Neutrophil (primary cell): ENCODE results near the gene ATL2.

Experiments
- H3K27ac ChIP-seq: fragments of 200-600 bp; sonication (generic); 2 replicates; pipeline ENCODE4 v1.5.1; 2016; ENCODE audit warnings: mild to moderate bottlenecking, moderate library complexity
- H3K27me3 ChIP-seq: fragments of 200-600 bp; sonication (generic); 2 replicates; pipeline ENCODE4 v1.6.0; 2016; ENCODE audit warnings: mild to moderate bottlenecking
- H3K36me3 ChIP-seq: fragments of 200-600 bp; sonication (generic); 2 replicates; pipeline ENCODE4 v1.5.1; 2017
- H3K4me1 ChIP-seq, 2 experiments: fragments of 200-600 bp in 1 of 2; sonication (generic) in 1 of 2; 1 replicate in 1 of 2; 2 replicates in 1 of 2; pipeline versions ENCODE4 v1.5.1 to v1.6.1; 2013 to 2016; ENCODE audit warnings: low read depth in 1 of 2, low read length in 1 of 2, mild to moderate bottlenecking in 1 of 2, moderate library complexity in 1 of 2; ENCODE audit not compliant: control insufficient read depth in 1 of 2, insufficient read depth in 1 of 2
- H3K4me3 ChIP-seq, 2 experiments: fragments of 200-600 bp in 1 of 2; sonication (generic) in 1 of 2; 1 replicate in 1 of 2; 2 replicates in 1 of 2; pipeline ENCODE4 v1.5.1; 2013 to 2016; ENCODE audit warnings: low read depth in 1 of 2, low read length in 1 of 2, mild to moderate bottlenecking in 1 of 2, moderate library complexity in 1 of 2
- H3K9me3 ChIP-seq: fragments of 200-600 bp; sonication (generic); 2 replicates; pipeline ENCODE4 v1.5.1; 2016
- TF ChIP-seq, protein P1 (sequence below): fragments of 200-600 bp; sonication (generic); IDR thresholded peaks from 2 replicates; pipeline ENCODE4 v1.5.1; 2016; ENCODE audit warnings: antibody characterized with exemption

ATL2 gene

DNA sequence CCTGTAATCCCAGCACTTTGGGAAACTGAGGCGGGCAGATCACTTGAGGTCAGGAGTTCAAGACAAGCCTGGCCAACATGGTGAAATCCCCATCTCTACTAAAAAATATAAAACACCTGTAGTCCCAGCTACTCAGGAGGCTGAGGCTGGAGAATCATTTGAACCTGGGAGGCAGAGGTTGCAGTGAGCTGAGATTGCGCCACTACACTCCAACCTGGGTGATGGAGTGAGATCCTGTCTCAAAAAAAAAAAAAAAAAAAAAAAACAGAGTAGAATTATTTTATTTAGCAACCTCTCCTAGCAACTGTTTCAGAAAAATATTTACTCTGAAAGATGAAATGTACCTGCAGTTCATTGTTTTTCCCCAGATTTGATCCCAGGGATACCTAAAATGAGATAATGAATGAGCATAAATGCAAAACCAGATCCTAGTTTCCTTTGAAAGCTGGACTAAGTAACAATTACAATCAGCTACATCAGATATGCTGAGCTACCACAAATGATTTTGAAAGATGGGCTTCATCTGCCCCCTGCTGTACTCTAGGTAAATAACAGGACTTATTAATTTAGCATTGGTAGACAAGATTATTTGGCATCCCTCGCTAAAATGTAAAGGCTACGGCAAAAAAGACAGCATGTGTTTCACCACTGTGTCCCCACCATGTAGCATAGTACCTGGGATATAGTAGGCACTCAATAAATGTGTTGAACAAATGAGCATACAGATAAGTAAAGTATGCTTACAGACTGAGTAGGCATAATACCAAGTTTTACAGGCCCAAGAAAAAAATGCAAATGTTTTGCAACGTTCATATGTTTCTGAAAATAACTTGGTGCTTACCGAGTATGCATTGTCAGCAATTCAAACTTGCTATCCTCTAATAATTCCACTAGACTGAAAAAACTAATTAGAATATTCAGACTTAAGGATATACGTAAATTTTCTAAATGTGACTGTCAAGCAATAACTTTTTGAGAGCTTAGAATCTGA lies 102.5 kb downstream of the ATL2 start:
- Histone ChIP-seq H3K27ac (no peak overlapping the region), H3K9me3 (no peaks in the 10 kb centered on the region), H3K4me3 (no peak overlapping the region), H3K36me3 (no peaks in the 10 kb centered on the region), H3K27me3 (no peaks in the 10 kb centered on the region), H3K4me1 (peaks cover 5 to 7% of the 10 kb centered on the region in 2 experiments)
- TF ChIP-seq, protein P1, sequence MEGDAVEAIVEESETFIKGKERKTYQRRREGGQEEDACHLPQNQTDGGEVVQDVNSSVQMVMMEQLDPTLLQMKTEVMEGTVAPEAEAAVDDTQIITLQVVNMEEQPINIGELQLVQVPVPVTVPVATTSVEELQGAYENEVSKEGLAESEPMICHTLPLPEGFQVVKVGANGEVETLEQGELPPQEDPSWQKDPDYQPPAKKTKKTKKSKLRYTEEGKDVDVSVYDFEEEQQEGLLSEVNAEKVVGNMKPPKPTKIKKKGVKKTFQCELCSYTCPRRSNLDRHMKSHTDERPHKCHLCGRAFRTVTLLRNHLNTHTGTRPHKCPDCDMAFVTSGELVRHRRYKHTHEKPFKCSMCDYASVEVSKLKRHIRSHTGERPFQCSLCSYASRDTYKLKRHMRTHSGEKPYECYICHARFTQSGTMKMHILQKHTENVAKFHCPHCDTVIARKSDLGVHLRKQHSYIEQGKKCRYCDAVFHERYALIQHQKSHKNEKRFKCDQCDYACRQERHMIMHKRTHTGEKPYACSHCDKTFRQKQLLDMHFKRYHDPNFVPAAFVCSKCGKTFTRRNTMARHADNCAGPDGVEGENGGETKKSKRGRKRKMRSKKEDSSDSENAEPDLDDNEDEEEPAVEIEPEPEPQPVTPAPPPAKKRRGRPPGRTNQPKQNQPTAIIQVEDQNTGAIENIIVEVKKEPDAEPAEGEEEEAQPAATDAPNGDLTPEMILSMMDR, result peak; percentile 78

DNA sequence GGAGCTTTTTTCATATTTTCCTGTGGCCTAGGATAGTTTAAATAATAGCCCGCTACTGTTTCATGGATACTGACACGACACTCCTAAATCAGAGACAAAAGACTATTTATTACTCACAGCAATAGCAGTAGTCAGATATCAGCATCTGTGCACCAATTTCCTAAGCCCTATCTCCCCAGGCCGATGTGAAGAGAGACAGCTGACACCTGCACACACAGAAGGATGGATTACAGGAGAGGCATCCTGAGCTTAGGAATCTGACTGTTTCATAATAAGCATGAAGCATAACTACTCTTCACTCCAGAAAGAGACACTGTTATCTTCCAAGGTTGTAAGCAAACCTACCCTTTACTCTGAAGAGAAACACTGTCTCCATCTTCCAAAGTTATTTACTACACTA lies 105.4 kb downstream of the ATL2 start:
- Histone ChIP-seq H3K27ac (no peak overlapping the region), H3K4me1 (peaks cover 8 to 15% of the 10 kb centered on the region in 2 experiments), H3K4me3 (no peak overlapping the region), H3K9me3 (no peaks in the 10 kb centered on the region), H3K27me3 (no peaks in the 10 kb centered on the region), H3K36me3 (no peaks in the 10 kb centered on the region)
- TF ChIP-seq, protein P1, result no peak

DNA sequence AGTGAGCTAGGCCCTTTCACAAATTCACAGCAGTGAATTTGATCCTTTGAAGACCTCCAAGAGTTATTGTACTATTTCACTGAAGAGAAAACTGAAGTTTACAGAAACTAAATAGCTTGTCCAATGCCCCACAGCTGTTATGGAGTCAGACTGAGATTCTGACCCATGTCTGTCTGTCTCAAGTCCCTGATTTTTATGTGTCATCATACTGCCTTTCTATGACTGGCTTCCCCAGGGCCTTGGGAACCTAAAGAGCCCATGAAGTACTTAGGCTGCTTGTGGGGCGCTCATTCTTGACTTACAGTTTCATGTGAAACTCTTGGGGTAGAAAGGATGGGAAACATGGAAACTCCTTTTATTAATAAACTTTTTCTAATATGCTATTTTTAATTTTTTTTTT lies 107.7 kb downstream of the ATL2 start:
- Histone ChIP-seq H3K36me3 (no peaks in the 10 kb centered on the region), H3K9me3 (no peaks in the 10 kb centered on the region), H3K4me3 (no peak overlapping the region), H3K27me3 (no peaks in the 10 kb centered on the region), H3K27ac (no peak overlapping the region), H3K4me1 (peaks cover 31 to 34% of the 10 kb centered on the region in 2 experiments)
- TF ChIP-seq, protein P1, result no peak

DNA sequence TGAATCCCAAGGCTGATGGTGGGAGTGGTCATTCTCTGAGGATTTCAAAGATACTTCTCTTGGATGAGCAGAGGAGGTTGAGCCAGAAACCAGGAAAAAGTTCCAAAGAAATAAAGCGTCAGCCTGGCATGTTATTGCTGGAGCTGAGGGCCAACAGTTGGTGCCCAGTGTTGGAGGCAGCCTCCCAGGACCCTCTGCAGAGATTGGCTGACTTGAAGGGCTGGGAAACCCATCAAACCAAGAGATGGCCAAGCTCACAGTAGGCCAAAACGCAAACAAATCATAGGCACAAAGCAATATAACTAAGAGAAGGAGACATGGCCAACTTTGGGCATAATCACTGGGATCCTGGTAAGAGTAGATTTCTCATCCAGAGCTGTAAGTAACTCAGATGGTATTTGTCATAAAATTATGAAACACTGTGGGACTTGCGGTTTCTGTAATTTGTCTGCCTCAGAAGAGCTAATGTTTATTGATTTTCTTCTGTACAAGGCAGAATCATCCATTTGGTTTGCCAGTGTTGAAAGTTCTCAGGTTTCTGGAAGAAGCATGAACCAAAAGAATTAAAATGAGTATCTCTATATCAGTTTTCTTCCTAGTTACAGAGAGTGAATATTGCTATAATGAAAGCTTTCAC lies 108.3 kb downstream of the ATL2 start:
- Histone ChIP-seq H3K36me3 (no peaks in the 10 kb centered on the region), H3K27ac (no peak overlapping the region), H3K4me1 (peaks cover 37 to 39% of the 10 kb centered on the region in 2 experiments), H3K9me3 (no peaks in the 10 kb centered on the region), H3K4me3 (no peak overlapping the region), H3K27me3 (no peaks in the 10 kb centered on the region)
- TF ChIP-seq, protein P1, result no peak

DNA sequence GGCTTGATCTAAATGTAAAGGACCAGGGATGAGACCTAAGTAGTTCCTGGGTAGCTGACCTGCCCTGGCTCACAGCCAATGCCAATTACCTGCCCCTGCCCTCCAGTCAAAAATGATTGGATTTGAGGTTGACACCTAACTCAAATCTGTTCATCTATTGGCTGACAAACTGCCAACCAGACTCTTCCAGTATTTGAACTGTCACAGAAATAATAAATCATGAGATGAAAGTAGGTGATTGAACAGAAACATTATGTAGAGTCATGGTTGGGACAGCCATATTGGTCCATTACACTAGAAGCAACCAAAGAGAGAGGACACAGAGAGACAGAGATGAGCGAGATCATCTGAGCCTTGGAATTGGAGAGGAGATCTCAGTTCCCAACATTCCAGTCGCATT lies 109.1 kb downstream of the ATL2 start:
- Histone ChIP-seq H3K27ac (peak overlapping the region; percentile 76), H3K27me3 (no peaks in the 10 kb centered on the region), H3K9me3 (no peaks in the 10 kb centered on the region), H3K36me3 (no peaks in the 10 kb centered on the region), H3K4me3 (no peak overlapping the region), H3K4me1 (peaks cover 45 to 47% of the 10 kb centered on the region in 2 experiments)
- TF ChIP-seq, protein P1, result no peak
